Measurements from ENCODE around the gene NUP37. TPM values are rescaled to one million over a fixed set of nuclear protein-coding genes. Genes with fewer than 3 reads are reported as not detected.

NUP37 gene, protein sequence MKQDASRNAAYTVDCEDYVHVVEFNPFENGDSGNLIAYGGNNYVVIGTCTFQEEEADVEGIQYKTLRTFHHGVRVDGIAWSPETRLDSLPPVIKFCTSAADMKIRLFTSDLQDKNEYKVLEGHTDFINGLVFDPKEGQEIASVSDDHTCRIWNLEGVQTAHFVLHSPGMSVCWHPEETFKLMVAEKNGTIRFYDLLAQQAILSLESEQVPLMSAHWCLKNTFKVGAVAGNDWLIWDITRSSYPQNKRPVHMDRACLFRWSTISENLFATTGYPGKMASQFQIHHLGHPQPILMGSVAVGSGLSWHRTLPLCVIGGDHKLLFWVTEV
- total RNA-seq, result 30.3 TPM

GRCh38 chr12:102119674-102120563 lies at the start of gene NUP37, which contains the start of gene PARPBP:
Gene NUP37, minus strand, starts transcription at chr12:102120114. Its CDS starts 1,596 bp downstream, at chr12:102118518.
Gene PARPBP, plus strand, starts transcription at chr12:102120183. Its CDS starts 3,706 bp downstream, at chr12:102123889.

GRCh38 chr12:102061560-102062418 lies 58.1 kb downstream of the NUP37 start, which contains the start of gene WASHC3:
Gene WASHC3, minus strand, starts transcription at chr12:102061991. Its CDS starts 29 bp downstream, at chr12:102061962.

Other genes with a start within 250 kb of the NUP37 start
- 3.3 TPM for gene DRAM1, start 242.5 kb downstream of the NUP37 start, total RNA-seq
- gene WASHC3, start 58.1 kb downstream of the NUP37 start, total RNA-seq, result 45.9 TPM
- 10.6 TPM for gene PARPBP, start 69 bp upstream of the NUP37 start, total RNA-seq
- gene PMCH, start 77.7 kb upstream of the NUP37 start, total RNA-seq, result not detected

All from camera-type eye (tissue), 1 donor.